ENCODE data around the gene ERICH2. TPM values are rescaled to one million over a fixed set of nuclear protein-coding genes. Genes with fewer than 3 reads are reported as not detected.

Gene ERICH2
- polyA plus RNA-seq, 3 donors, result not detected

DNA sequence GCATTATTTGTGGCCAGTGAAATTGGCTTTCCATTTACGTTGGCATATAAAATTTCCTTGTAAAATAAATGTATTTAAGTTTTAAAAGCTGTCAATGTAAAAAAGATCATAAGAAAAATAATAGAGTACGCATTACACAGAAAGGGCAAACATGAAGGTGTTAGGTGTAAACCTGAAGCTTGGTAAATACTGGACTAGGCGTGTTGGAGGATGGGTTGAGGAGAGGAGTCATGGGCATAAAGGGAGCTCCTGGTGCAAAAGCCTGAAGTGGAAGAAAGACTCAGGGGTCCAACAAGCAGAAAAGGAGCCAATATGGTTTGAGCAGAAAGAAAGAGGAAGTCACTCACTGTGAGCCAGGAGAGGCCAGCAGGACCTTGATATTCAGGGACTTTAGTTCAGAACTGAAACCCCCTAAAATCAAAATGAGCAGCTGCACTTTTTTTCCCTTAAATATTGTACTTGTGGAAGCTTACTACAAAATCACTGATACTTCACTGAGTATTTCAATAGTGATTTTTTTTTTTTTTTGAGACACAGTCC is 30.6 kb upstream of the ERICH2 start:
- H3K4me3 ChIP-seq (replicated peaks in 1 of 3; ENCODE audit: low read depth in 2 of 3, low read length in 3 of 3), result no peak overlapping the region
- H3K4me2 ChIP-seq (replicated peaks; ENCODE audit: extremely low read depth, low read length, poor library complexity, severe bottlenecking), result no peak overlapping the region
- H3K36me3 ChIP-seq (replicated peaks in 1 of 2; ENCODE audit: control insufficient read depth in 1 of 2, insufficient read depth in 2 of 2, low read length in 2 of 2), result no peaks in the 10 kb centered on the region
- no peak overlapping the region for H3K9ac ChIP-seq (ENCODE audit: insufficient read depth, low read length, poor library complexity, severe bottlenecking)
- no peak overlapping the region for H2AFZ ChIP-seq (ENCODE audit: insufficient read depth, low read depth, low read length, poor library complexity, severe bottlenecking)
- no peak overlapping the region for H3K27ac Mint-ChIP-seq
- no peaks in the 10 kb centered on the region for H3K79me2 ChIP-seq (ENCODE audit: insufficient read depth, low read length)
- intact Hi-C loops (cut with micrococcal nuclease), result no loop called here
- H3K9me3 Mint-ChIP-seq, result peaks cover 0 to 4% (median 1%) of the 10 kb centered on the region in 7 donors
- WGBS (ENCODE audit: insufficient coverage), result 75% methylated on average over 1 of the region's 3 CpGs
- no peaks in the 10 kb centered on the region for H3K36me3 Mint-ChIP-seq
- peaks cover 25 to 32% of the 10 kb centered on the region in 2 donors for H3K4me1 ChIP-seq (ENCODE audit: control insufficient read depth in 1 of 2, insufficient read depth in 2 of 2, low read length in 2 of 2)
- H3K9me3 ChIP-seq (replicated peaks in 1 of 2; ENCODE audit: control insufficient read depth in 1 of 2, insufficient read depth in 1 of 2, low read length in 2 of 2), result peaks cover 0 to 2% of the 10 kb centered on the region in 2 donors
- peak in 1 of 3 donors; percentile 26 for DNase-seq
- H3K4me1 Mint-ChIP-seq, result peaks cover 33% of the 10 kb centered on the region
- no peak overlapping the region for H3K27ac ChIP-seq (ENCODE audit: low read depth in 1 of 2, low read length in 2 of 2)
- H4K20me1 ChIP-seq (ENCODE audit: insufficient read depth, low read length), result no peaks in the 10 kb centered on the region
- no peak for TF ChIP-seq CTCF (IDR thresholded peaks at IDR 0.05)
- H3K27me3 Mint-ChIP-seq (ENCODE audit: low read depth in 3 of 3), result peaks cover 1 to 4% (median 4%) of the 10 kb centered on the region in 3 donors
- H3K4me3 Mint-ChIP-seq, result no peak overlapping the region
- no peaks in the 10 kb centered on the region for H3K27me3 ChIP-seq (ENCODE audit: control insufficient read depth in 2 of 2, insufficient read depth in 2 of 2, low read length in 2 of 2)

- DNase-seq, result no peak
- no peak overlapping the region for H3K4me2 ChIP-seq (replicated peaks; ENCODE audit: extremely low read depth, low read length, poor library complexity, severe bottlenecking)
- peaks cover 0 to 2% of the 10 kb centered on the region in 2 donors for H3K9me3 ChIP-seq (replicated peaks in 1 of 2; ENCODE audit: control insufficient read depth in 1 of 2, insufficient read depth in 1 of 2, low read length in 2 of 2)
- no peak overlapping the region for H3K9ac ChIP-seq (ENCODE audit: insufficient read depth, low read length, poor library complexity, severe bottlenecking)
- H3K27ac Mint-ChIP-seq, result no peak overlapping the region
- peaks cover 36 to 43% of the 10 kb centered on the region in 2 donors for H3K4me1 ChIP-seq (ENCODE audit: control insufficient read depth in 1 of 2, insufficient read depth in 2 of 2, low read length in 2 of 2)
- no peak for TF ChIP-seq CTCF (IDR thresholded peaks at IDR 0.05)
- no peaks in the 10 kb centered on the region for H3K36me3 ChIP-seq (replicated peaks in 1 of 2; ENCODE audit: control insufficient read depth in 1 of 2, insufficient read depth in 2 of 2, low read length in 2 of 2)
- no peak overlapping the region for H3K27ac ChIP-seq (ENCODE audit: low read depth in 1 of 2, low read length in 2 of 2)
- H3K36me3 Mint-ChIP-seq, result no peaks in the 10 kb centered on the region
- no peak overlapping the region for H2AFZ ChIP-seq (ENCODE audit: insufficient read depth, low read depth, low read length, poor library complexity, severe bottlenecking)
- H3K4me3 ChIP-seq (replicated peaks in 1 of 3; ENCODE audit: low read depth in 2 of 3, low read length in 3 of 3), result no peak overlapping the region
- WGBS (ENCODE audit: insufficient coverage), result 97% methylated on average over 4 of the region's 4 CpGs
- H3K79me2 ChIP-seq (ENCODE audit: insufficient read depth, low read length), result no peaks in the 10 kb centered on the region
- H3K4me1 Mint-ChIP-seq, result peaks cover 42% of the 10 kb centered on the region
- intact Hi-C loops (cut with micrococcal nuclease), result no loop called here
- H3K27me3 Mint-ChIP-seq (ENCODE audit: low read depth in 3 of 3), result peaks cover 1 to 3% (median 2%) of the 10 kb centered on the region in 3 donors
- H3K4me3 Mint-ChIP-seq, result no peak overlapping the region
- H3K27me3 ChIP-seq (ENCODE audit: control insufficient read depth in 2 of 2, insufficient read depth in 2 of 2, low read length in 2 of 2), result no peaks in the 10 kb centered on the region
- H3K9me3 Mint-ChIP-seq, result peaks cover 0 to 4% (median 1%) of the 10 kb centered on the region in 7 donors
- H4K20me1 ChIP-seq (ENCODE audit: insufficient read depth, low read length), result no peaks in the 10 kb centered on the region
Observed at GRCh38 chr2:170740660-170741059, 29.5 kb upstream of the ERICH2 start.

All from CD14-positive monocyte (primary cell).